ENCODE measurements around the gene SPATA22.
"Not testable (repeated sequence)": the region's sequence is repeated elsewhere in the genome, so short reads cannot be mapped to it uniquely, and the experiment has no call there.

Gene SPATA22, protein sequence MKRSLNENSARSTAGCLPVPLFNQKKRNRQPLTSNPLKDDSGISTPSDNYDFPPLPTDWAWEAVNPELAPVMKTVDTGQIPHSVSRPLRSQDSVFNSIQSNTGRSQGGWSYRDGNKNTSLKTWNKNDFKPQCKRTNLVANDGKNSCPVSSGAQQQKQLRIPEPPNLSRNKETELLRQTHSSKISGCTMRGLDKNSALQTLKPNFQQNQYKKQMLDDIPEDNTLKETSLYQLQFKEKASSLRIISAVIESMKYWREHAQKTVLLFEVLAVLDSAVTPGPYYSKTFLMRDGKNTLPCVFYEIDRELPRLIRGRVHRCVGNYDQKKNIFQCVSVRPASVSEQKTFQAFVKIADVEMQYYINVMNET

DNA sequence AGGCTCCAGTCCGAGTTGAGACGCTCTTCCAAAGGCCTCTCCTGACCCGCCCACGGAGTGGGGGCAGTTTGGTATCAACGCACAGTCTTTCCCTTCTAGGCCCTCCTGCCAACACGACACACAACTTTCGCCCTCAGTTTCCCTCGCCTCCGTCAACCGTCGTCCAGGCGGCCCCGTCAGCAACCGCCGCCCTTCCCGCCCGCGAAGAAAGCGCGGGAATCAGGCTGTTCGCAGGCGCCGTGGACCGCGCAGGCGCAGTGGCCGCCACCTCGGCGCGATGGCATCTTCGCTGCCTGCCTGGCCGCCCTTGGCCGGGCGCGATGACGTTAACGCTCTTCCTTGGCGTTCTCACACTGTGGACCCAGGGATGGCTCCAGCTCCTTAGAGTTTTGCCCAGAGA is at the start of gene SPATA22:
TSS of gene SPATA22 (minus strand) at position 221 of the 400 bp plus-strand sequence. CDS start 2,494 bp downstream, outside the sequence.
- no peak for DNase-seq

DNA sequence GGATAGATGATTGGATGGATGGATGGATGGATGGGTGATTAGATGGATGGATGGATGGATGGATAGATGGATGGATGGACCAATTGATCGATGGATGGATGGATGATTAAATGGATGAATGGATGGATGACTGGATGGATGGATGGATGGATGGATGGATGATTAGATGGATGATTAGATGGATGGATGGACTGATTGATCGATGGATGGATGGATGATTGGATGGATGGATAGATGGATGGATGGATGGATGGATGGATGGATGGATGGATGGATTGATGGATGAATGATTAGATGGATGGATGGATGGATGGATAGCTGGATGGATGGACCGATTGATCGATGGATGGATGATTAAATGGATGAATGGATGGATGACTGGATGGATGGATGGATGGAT is 47.9 kb upstream of the SPATA22 start:
- DNase-seq: not testable (repeated sequence)

DNA sequence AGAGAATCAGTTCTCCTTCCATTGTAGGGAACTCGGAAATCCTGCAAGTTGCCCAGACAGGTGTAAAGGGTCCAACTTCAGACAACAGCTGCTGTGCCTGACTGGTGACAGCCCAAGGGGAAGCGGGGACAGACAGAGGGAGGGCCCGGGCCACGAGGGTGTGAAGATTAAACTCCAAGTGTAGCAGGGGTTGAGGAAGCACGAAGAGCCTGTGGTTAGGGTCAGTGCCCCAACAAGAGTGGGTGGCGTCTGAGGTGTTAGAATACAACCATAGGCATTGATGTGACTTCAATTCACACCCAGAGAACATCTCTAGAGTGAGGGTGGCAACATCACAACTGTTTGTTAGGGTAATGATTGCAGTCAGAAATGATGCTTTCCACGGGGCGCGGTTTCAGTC is 43.3 kb upstream of the SPATA22 start:
- no peak for DNase-seq

DNA sequence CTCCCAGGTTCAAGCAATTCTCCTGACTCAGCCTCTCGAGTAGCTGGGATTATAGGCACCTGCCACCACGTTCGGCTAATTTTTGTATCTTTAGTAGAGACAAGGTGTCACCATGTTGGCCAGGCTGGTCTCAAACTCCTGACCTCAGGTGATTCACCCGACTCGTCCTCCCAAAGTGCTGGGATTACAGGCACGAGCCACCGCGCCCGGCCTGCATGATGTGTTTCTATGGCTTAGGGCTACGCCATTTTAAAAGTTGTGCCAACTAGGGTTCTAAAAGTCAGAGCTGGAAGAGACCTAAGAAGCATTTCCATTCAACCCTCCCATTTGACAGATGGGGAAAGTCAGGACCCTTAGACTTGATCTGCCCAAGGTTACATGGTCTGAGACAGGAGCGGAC is 42.5 kb upstream of the SPATA22 start:
- not testable (repeated sequence) for DNase-seq

DNA sequence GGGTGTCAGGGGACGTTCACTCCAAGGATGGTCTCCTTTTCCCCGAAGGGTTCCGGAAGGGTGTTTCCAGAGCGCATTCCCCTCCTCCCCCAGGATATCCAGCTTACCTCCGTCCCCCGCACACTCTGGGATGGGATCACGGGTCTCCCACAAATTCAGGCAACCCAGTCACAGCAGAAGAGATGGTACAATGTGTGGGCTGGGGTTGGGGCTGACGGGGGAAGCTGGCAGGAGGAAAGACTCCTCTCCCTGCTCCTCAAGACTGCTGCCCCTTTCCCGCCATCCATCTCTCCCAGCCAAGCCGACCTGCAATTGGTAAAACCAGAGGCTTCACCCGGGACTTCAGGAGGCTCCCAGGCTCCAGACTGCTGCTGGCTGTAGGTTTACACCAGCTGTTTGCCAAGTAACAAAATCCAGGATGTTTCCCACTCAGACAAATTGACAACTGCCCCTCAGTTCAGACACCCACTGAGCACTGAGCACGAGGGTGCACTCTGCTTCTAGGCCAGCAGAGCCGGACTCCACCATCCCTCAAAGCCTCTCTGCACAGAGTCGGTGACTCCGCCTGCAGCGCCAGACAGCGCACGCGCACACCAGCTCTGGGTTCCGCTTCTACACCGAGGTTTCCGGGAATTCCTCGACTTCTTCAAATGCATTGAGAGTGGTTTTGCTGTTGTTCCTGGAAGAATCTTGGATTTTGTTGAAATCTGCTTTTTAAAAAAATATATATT is 41.9 kb upstream of the SPATA22 start:
- DNase-seq: no peak

DNA sequence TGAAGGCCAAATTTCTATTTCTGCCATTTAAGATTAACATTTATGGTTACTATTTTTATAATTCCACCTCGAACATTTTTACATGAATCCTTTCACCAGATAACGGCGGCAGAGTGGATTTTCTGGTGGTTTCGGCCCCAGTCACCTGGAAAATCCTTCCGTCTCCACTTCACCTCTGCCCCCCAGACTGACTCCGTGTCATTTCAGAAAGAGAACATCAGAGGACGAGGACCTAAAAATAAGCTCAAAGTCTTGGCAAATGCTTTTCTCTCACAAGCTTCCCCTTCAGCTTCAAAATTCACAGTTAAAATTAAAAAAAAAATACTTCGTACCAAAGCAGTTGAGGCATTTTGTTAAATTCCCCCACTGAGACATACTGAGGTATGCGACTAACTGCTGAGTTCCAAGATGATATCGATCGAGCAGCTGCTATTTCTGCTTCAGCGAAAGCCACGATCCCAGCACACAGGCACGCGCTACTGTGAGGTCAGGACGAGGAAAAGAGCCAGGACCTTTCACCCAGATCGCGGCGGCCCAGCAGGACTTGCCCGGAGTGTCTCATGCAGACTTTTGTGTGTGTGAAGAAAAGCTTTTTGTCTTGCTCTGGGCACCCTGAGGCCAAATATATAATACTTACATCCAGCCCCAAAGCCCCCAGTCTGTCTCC is 41.0 kb upstream of the SPATA22 start:
- DNase-seq: no peak

DNA sequence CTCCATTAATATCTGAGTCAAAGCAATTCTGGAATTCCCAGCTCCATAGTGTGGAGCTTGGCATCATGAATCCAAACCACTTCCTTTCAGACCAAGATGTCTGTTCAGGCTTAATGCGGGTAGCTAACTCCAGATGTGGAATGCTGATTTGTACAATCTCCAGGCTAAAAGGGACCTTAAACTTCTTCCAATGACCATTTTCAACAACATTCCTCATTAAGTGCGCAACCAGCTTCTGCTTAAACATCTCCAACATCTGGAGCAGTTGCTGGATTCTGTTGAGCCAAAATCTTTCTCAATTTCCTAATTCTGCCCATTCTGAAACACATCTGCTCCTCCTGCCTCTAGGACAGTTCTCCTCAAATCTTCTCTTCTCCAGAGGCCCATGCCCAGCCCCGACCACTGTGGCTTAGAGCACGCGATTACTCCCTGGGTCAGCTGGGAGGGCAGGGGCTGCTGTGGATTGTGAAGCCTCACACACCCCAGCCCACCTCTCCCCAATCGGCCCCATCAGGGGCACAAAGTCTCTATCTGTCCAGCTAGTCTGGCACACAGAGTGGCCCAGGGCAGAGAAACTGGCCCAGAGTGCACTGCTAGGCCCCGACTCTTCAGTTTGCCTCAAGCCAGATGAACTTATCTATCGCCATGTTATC is 40.4 kb upstream of the SPATA22 start:
- DNase-seq: no peak

DNA sequence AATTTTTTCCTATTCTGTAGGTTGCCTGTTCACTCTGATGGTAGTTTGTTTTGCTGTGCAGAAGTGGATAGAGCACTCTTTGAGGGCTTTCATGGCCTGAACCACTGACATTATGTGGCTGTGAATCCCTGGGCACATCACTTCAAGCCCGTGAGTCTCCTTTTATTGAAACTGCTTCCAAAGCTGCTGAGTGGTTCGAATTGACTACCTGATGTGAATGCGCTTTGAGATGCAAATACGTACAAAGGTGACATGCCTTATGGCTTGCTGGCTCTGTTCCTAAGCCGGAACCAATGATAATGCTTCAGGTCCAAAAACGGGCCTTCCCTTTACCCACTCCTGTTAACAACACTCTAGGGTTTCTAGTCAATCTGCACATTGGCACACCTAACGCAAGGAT is 38.5 kb upstream of the SPATA22 start:
- no peak for DNase-seq

DNA sequence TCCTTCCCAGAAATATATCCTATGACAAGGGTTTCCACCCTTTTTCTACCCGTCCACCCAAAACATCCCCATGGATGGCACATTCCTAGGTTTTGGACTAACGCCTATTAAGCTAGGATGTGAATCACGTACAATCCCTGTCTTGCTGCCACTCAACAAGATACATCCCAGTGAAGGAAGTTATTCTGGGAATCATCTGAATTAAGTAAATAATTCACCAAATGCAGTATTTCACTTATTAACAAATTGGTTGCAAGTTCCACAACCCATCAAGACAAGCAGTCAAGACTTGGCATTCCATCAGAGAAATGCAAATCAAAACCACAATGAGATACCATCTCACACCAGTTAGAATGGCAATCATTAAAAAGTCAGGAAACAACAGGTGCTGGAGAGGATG is 36.2 kb upstream of the SPATA22 start:
- no peak for DNase-seq

DNA sequence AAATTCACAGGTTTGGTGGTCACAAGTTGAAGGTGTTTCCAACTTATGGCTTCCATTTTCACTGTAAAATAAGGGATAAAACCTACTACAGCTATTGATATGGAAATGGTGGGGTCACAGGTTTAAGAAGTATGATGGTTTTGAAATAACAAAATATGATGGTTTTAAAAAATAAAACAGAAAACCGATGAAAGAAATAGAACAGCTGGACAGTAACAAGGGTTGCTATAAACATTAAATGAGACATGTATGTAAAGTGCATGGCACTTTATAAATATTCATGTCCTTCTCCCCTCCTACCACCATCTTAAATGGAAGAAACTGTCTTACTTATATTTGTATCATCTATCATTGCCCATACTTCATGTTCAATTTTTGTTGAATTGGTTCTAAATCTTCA is 35.5 kb upstream of the SPATA22 start:
- DNase-seq: no peak

DNA sequence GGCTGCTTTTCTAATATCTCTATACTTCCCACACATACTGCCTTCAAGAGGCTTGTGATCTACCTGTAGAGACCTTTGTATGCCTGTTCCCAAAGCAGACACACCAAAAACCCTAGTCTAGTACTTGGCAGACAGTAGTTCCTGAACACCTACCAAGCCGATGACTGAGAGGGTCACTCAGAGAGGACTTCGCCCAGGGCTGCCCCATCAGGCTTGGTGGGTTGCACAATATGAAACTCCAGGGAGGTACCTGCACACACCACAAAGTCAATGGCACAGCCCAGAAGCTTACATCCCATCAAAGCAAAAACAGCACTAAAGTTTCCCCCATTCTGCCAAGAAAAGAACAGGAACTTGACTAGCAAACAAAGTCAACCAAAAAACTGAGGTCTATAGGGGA is 34.4 kb upstream of the SPATA22 start:
- no peak for DNase-seq

DNA sequence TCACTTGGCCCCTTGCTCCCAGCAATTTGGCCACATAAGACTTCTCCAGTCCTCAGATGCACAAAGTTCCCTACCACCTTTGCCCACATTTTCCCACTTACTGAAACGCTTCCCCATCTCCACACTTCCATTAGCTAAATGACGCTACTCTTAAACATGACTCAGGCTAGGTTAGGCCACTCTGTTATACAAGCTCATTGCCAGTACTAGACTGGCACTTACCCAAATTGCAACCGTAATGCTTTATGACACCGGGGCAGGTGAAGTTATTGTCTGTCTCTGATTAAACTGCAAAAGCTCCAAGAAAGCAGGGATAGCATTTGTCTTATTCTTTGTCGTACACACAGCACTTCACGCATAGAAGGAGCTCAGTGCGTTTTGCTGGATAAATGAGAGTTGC is 33.4 kb upstream of the SPATA22 start:
- no peak for DNase-seq

DNA sequence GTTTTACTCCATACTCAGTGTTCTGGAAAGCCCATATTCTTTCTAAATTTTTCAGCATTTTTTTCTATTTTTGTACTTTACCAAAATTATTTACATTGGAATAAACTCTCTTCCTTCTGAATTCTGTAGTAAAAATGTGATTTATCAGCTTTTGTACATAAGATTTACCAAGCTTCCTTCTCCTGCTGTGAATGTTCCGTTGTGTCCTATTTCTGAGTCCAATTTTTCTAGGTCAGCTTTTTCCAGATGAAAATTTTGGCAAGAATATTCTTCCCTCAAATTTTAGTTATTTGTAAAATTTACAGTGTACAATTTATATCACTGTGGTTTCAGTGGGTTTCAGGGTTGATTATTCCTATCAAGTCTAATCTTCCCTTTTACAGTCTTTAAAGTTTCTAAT is 31.7 kb upstream of the SPATA22 start:
- no peak for DNase-seq

DNA sequence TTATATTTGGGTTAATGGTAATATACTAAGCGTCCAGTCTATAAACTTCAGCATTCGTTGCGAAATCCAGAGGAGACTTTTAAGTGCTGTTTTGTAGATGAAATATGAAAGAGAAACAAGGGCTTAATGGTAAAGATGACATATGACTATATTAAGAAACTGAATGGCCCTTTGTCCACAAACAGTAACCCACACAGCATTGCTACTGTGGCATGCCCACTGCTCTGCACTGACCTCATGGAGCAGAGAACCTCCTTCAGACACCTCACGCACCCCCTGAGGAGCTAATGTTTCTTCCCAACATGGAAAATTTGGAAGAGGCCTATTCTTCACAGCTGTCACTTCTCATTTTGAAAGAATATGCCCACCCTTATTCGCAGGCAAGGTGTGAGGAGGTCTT is 30.8 kb upstream of the SPATA22 start:
- DNase-seq: no peak

DNA sequence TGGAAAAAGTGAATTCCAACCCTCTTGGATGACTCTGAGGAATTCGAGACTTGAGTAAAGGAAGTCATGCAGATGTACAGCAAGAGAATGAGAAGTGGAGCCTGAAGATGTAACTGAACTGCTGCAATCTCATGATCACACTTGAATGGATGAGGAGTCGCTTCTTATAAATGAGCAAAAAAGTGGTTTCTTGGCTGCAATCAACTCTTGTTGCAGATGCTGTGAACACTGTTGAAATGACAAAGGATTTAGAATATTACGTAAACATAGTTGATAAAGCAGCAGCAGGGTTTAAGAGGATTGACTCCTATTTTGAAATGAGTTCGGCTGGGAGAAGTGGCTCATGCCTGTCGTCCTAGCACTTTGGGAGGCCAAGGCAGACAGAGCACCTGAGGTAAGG is 29.7 kb upstream of the SPATA22 start:
- DNase-seq: no peak

DNA sequence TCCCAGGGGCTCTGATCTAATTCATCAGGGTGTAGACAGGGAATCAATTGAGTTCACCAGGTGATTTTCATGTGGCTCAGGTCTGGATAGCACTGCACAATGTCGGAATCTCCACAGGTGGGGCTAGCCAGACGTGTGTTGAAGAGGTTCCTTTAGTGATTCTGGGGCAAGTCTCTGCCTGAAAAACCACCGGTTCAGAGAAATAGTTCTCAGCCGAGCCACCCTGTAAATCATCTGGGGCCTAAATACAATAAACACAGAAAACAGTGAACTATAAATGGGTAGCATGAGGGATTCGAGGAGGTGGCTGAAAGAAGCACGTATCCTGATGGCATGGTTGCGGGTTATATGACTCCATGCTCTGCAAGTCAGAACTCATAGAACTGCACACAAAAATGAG is 25.5 kb upstream of the SPATA22 start:
- no peak for DNase-seq

DNA sequence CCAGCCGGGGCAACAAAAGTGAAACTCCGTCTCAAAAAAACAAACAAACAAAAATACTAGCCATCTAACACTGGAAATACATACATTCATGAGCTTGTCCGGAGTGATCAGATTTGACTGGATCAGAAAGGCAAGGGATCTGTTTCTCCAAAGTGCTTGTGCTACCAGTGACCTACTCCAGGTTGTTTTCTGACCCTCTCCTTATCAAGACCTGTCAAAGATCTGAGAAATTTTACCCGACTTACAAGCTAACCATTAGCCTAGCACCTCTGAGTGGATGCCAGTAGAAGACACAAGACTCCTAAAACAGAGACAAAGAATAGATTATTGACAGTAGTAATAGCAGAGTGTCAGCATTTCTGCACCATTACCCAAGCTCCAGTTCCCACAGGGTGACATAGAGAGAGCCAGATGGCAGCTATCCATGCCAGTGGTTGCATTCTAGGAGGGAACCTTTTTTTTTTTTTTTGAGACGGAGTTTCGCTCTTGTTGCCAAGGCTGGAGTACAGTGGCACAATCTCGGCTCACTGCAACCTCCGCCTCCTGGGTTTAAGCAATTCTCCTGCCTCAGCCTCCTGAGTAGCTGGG is 14.0 kb upstream of the SPATA22 start:
- DNase-seq: no peak

DNA sequence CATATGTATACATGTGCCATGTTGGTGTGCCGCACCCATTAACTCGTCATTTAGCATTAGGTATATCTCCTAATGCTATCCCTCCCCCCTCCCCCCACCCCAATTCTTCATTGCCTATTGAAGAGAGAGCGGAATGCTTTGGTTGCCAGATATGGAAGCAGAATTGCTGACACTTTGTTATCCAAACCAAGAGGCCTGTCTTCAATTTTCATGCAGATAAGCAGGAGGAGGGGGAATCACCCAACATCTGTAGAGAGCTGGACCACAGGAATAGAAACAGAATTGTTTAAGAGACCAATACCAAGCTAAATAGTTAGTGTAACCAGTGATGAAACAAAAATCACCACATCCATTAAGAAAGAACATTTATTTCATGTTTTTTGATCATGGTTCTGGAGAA is 11.2 kb upstream of the SPATA22 start:
- no peak for DNase-seq

DNA sequence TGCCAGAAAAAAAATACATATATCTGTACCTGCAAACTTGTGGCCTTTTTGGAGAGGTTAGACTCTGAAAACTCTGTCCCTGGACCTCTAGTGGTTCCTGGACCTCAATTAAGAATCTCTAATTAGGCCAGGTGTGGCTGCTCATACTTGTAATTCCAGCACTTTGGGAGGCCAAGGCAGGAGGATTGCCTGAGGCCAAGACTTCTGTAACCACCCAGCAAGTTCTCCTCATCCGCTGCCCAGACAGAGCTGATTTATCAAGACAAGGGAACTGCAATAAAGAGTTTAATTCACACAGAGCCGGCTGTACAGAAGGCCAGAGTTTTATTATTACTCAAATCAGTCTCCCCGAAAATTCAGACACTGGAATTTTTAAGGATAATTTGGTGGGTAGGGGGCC is 8.4 kb upstream of the SPATA22 start:
- no peak for DNase-seq

DNA sequence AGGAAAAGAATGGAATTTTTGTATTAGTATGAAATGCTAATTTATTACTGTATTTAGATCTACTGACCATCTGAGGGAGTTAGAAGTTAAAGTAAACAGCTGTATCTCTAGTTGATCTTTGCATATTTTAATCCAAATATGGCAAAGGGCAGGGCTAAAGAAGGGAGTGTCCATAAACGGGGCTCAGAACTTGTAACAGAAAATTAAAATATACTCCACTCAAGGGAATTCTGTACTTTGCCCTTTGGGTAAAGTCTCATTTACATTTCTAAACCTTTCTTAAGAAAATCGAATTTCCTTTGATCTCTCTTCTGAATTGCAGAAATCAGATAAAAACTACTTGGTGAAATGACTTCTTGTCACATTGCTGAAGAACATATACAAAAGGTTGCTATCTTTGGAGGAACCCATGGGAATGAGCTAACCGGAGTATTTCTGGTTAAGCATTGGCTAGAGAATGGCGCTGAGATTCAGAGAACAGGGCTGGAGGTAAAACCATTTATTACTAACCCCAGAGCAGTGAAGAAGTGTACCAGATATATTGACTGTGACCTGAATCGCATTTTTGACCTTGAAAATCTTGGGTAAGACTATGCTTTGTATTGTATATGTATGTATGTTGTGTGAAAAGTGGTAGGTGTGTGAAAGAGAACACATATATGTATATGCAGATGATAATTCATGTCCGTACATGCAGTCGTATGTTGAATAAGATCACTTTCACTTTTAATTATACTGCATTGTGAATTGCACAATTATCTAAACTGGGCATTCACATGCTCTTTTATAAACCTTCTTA is 4.4 kb upstream of the SPATA22 start, which contains the start of gene ASPA:
TSS of gene ASPA (plus strand) at position 186 of the 799 bp plus-strand sequence. CDS start at position 349, 163 bp downstream.
- peak; percentile 64 for DNase-seq

DNA sequence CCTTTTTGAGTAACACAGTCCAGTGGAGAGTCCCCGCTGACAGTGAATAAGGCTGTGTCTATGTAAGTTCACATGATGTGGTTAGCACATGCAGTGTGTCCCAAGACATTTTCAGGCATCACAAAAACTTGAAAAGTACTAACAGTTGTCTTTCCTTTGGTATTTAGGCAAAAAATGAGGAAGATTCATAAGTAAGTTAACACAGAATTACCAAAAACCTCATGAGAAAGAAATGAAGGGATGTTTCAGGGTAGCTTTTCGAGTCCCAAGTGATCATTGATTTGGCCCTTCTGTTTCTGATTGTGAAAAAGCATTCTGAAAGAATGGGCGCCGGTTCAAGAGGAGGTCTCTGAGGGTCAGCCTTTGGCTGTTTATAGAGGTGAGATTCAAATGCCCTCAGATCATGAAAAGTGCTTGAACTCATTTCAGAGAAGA is 3.6 kb upstream of the SPATA22 start:
- no peak for DNase-seq

DNA sequence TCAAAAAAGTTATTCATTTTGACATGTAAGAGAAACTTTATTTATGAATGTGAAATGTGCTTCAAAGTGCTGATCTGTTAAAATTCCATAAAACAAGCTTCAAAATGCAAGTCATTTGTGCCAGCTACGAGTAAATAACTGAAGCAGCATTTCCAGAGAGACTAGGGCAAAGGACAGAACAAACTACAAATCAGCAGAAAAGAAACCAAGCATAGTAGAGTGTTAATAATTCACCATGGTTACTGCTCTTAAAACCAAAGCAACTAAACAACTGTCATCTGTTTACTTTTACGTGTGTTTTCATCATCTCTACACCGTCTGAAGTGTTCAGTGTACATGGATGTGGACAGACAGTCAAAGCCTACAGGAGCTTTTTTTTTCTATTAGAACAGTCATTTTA is 2.6 kb upstream of the SPATA22 start:
- no peak for DNase-seq

Data from HCEC 1CT (cell line).